ENCODE results near the gene TNFRSF4. TPM values are rescaled to one million over a fixed set of nuclear protein-coding genes. Genes with fewer than 3 reads are reported as not detected.

TNFRSF4 gene
- total RNA-seq, 2 donors from 2014 or later = 1.2 to 1.6 TPM

GRCh38 chr1:1223891-1224290 lies 9.9 kb upstream of the TNFRSF4 start:
- DNase-seq = no peak
- intact Hi-C loops (cut with DNase I) = no loop called here
- no peak for ATAC-seq

GRCh38 chr1:1223321-1223720 lies 9.4 kb upstream of the TNFRSF4 start:
- no peak for DNase-seq

GRCh38 chr1:1222575-1223225 lies 8.7 kb upstream of the TNFRSF4 start:
- ATAC-seq = no peak
- no peak for DNase-seq
- intact Hi-C loops (cut with DNase I) = no loop called here

More at GRCh38 chr1:1223321-1223720, 9.4 kb upstream of the TNFRSF4 start:
- intact Hi-C loops (cut with DNase I) = no loop called here
- no peak for ATAC-seq

GRCh38 chr1:1221887-1222574 lies 8.1 kb upstream of the TNFRSF4 start:
- ATAC-seq (peak in 1 of 2 donors; percentile 9), DNase-seq (no peak)
- intact Hi-C loops (cut with DNase I) = no loop called here

GRCh38 chr1:1220197-1220596 lies 6.2 kb upstream of the TNFRSF4 start:
- DNase-seq (no peak), ATAC-seq (no peak)
- intact Hi-C loops (cut with DNase I) = no loop called here

GRCh38 chr1:1219341-1219740 lies 5.4 kb upstream of the TNFRSF4 start:
- no peak for DNase-seq

GRCh38 chr1:1218524-1219200 lies 4.7 kb upstream of the TNFRSF4 start:
- no peak for ATAC-seq
- DNase-seq = no peak
- intact Hi-C loops (cut with DNase I) = no loop called here

More at GRCh38 chr1:1219341-1219740, 5.4 kb upstream of the TNFRSF4 start:
- no peak for ATAC-seq
- intact Hi-C loops (cut with DNase I) = no loop called here

GRCh38 chr1:1217621-1218523 lies 3.9 kb upstream of the TNFRSF4 start:
- intact Hi-C loops (cut with DNase I) = no loop called here
- ATAC-seq (no peak), DNase-seq (no peak)

GRCh38 chr1:1216770-1217620 lies 3.0 kb upstream of the TNFRSF4 start:
- no peak for ATAC-seq

GRCh38 chr1:1215881-1216605 lies 2.1 kb upstream of the TNFRSF4 start:
- intact Hi-C loops (cut with DNase I) = no loop called here
- no peak for DNase-seq
- ATAC-seq = no peak

More at GRCh38 chr1:1216770-1217620, 3.0 kb upstream of the TNFRSF4 start:
- no peak for DNase-seq
- intact Hi-C loops (cut with DNase I) = no loop called here

- intact Hi-C loops (cut with DNase I) = no loop called here
- ATAC-seq (no peak), DNase-seq (no peak)
Observed at GRCh38 chr1:1215080-1215676, 1.2 kb upstream of the TNFRSF4 start.

GRCh38 chr1:1212780-1213344 lies 1.1 kb downstream of the TNFRSF4 start:
- intact Hi-C loops (cut with DNase I) = no loop called here
- DNase-seq (peak; percentile 71), ATAC-seq (peak; percentile 33 to 42)

GRCh38 chr1:1211541-1212441 lies 2.2 kb downstream of the TNFRSF4 start:
- ATAC-seq = no peak
- DNase-seq = peak; percentile 15
- intact Hi-C loops (cut with DNase I) = no loop called here

GRCh38 chr1:1210726-1211540 lies 3.0 kb downstream of the TNFRSF4 start:
- intact Hi-C loops (cut with DNase I) = no loop called here
- DNase-seq (peak; percentile 22), ATAC-seq (no peak)

GRCh38 chr1:1208713-1209433 lies 5.1 kb downstream of the TNFRSF4 start:
- peak; percentile 20 for DNase-seq
- intact Hi-C loops (cut with DNase I) = no loop called here
- ATAC-seq = no peak

Measured in left cardiac atrium (tissue), 4 donors.